ENCODE results near the gene NEK7. TPM values are rescaled to one million over a fixed set of nuclear protein-coding genes. Genes with fewer than 3 reads are reported as not detected.

The NEK7 gene
- total RNA-seq, 1 donor = 376 TPM

DNA sequence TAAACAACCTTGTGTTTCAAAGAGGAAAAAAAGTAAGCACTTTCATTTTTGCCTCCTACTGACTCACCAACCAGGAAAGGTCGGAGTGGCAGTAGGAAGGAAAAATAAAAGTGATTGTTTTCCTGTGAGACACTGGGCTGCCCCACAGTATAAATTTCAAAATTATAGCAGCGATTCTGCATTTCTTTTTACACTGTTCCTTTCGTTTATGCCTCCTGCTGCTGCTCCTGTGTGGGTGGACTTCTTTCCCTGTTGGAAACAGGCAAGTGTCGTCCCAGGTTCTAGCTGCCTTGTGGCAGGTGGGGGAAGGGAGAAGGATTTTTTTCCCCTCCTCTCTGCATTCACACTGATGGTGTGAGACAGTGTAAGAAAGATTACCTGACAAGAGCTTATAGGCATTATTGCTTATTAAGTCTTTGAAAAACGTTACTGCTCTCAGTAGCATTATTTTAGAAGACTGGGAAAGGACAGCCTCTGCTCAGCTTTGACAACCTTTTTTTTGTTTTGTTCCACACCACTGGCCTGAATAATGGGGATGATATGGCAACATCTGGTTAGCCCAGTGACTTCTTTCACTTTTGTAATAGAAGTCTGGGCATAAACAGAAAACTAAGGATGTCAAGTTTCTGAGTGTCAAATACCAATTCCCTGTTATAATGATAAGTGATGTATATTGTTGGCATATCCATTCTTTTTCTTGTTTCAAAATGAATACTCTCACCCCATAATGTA is 77.9 kb downstream of the NEK7 start:
- Histone ChIP-seq H3K27me3 (ENCODE audit: insufficient read depth, low read length) (no peaks in the 10 kb centered on the region), H3K9me3 (ENCODE audit: low read depth, low read length) (no peaks in the 10 kb centered on the region), H3K36me3 (ENCODE audit: insufficient read depth, low read length) (peaks cover 53% of the 10 kb centered on the region), H3K4me2 (ENCODE audit: insufficient read depth, low read length) (peak overlapping the region; percentile 85), H3K79me2 (ENCODE audit: insufficient read depth, low read length) (peaks cover 93% of the 10 kb centered on the region), H3K4me1 (ENCODE audit: insufficient read depth, low read length) (peaks cover 32% of the 10 kb centered on the region), H3K27ac (ENCODE audit: low read depth, low read length) (peak overlapping the region; percentile 72), H3K4me3 (ENCODE audit: insufficient read depth, low read length) (peak overlapping the region; percentile 57), H2AFZ (ENCODE audit: low read length) (no peak overlapping the region), H4K20me1 (ENCODE audit: insufficient read depth, low read length) (peaks cover 28% of the 10 kb centered on the region)
- DNase-seq (ENCODE audit: insufficient read length, low spot score, missing footprints) = peak; percentile 43
- TF ChIP-seq, protein P1, sequence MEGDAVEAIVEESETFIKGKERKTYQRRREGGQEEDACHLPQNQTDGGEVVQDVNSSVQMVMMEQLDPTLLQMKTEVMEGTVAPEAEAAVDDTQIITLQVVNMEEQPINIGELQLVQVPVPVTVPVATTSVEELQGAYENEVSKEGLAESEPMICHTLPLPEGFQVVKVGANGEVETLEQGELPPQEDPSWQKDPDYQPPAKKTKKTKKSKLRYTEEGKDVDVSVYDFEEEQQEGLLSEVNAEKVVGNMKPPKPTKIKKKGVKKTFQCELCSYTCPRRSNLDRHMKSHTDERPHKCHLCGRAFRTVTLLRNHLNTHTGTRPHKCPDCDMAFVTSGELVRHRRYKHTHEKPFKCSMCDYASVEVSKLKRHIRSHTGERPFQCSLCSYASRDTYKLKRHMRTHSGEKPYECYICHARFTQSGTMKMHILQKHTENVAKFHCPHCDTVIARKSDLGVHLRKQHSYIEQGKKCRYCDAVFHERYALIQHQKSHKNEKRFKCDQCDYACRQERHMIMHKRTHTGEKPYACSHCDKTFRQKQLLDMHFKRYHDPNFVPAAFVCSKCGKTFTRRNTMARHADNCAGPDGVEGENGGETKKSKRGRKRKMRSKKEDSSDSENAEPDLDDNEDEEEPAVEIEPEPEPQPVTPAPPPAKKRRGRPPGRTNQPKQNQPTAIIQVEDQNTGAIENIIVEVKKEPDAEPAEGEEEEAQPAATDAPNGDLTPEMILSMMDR (IDR thresholded peaks at IDR 0.05; ENCODE audit: extremely low read depth, low read depth, low read length) = no peak

GRCh38 chr1:198238121-198238520 is 81.3 kb downstream of the NEK7 start:
- no peak overlapping the region for H2AFZ ChIP-seq (ENCODE audit: low read length)
- H3K4me3 ChIP-seq (ENCODE audit: insufficient read depth, low read length) = no peak overlapping the region
- H4K20me1 ChIP-seq (ENCODE audit: insufficient read depth, low read length) = peaks cover 29% of the 10 kb centered on the region
- TF ChIP-seq, protein P1 (IDR thresholded peaks at IDR 0.05; ENCODE audit: extremely low read depth, low read depth, low read length) = no peak
- H3K4me1 ChIP-seq (ENCODE audit: insufficient read depth, low read length) = peaks cover 22% of the 10 kb centered on the region
- H3K79me2 ChIP-seq (ENCODE audit: insufficient read depth, low read length) = peaks cover 95% of the 10 kb centered on the region
- no peak overlapping the region for H3K27ac ChIP-seq (ENCODE audit: low read depth, low read length)
- H3K9me3 ChIP-seq (ENCODE audit: low read depth, low read length) = no peaks in the 10 kb centered on the region
- no peak for DNase-seq (ENCODE audit: insufficient read length, low spot score, missing footprints)
- H3K4me2 ChIP-seq (ENCODE audit: insufficient read depth, low read length) = no peak overlapping the region
- peaks cover 50% of the 10 kb centered on the region for H3K36me3 ChIP-seq (ENCODE audit: insufficient read depth, low read length)
- no peaks in the 10 kb centered on the region for H3K27me3 ChIP-seq (ENCODE audit: insufficient read depth, low read length)

DNA sequence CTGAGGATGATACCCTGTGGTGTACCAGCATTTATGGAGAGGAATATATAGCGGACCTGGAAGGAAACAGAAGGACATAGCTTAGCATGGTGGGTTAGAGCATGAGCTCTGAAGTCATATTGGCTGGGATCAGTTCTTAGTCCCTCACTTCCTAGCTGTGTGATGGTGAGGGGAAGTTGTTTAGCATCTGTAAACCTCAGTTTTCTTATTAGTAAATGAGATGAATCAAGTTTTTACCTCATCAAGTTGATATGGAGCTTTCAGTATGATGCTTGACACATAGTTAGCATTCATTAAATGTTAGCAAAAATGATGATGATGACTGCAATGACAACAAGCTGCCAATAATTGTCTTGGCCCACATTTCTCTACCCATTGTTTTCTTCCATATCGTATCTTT is 84.8 kb downstream of the NEK7 start:
- no peak for DNase-seq (ENCODE audit: insufficient read length, low spot score, missing footprints)
- Histone ChIP-seq H3K4me2 (ENCODE audit: insufficient read depth, low read length) (no peak overlapping the region), H3K27me3 (ENCODE audit: insufficient read depth, low read length) (no peaks in the 10 kb centered on the region), H4K20me1 (ENCODE audit: insufficient read depth, low read length) (peaks cover 34% of the 10 kb centered on the region), H3K9me3 (ENCODE audit: low read depth, low read length) (no peaks in the 10 kb centered on the region), H3K79me2 (ENCODE audit: insufficient read depth, low read length) (peaks cover 97% of the 10 kb centered on the region), H2AFZ (ENCODE audit: low read length) (no peak overlapping the region), H3K27ac (ENCODE audit: low read depth, low read length) (no peak overlapping the region), H3K4me3 (ENCODE audit: insufficient read depth, low read length) (no peak overlapping the region), H3K36me3 (ENCODE audit: insufficient read depth, low read length) (peaks cover 45% of the 10 kb centered on the region), H3K4me1 (ENCODE audit: insufficient read depth, low read length) (peaks cover 4% of the 10 kb centered on the region)
- TF ChIP-seq, protein P1 (IDR thresholded peaks at IDR 0.05; ENCODE audit: extremely low read depth, low read depth, low read length) = no peak

DNA sequence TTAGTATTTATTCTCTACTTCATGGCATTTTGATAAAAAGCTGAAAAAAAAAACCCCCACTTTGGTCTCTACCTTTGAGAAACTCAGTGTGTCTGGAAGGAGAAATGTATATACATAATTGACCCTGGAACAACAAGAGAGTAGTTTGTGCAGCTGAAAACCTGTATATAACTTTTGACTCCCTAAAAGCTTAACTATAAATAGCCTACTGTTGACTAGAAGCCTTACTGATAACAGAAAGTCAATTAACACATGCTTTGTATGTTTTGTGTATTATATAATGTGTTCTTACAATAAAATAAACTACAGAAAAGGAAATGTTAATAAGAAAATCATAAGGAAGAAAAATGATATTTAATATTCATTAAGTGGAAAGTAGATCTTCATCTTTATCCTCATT is 88.0 kb downstream of the NEK7 start:
- Histone ChIP-seq H3K36me3 (ENCODE audit: insufficient read depth, low read length) (peaks cover 37% of the 10 kb centered on the region), H3K27ac (ENCODE audit: low read depth, low read length) (no peak overlapping the region), H3K27me3 (ENCODE audit: insufficient read depth, low read length) (no peaks in the 10 kb centered on the region), H3K4me3 (ENCODE audit: insufficient read depth, low read length) (no peak overlapping the region), H3K4me1 (ENCODE audit: insufficient read depth, low read length) (no peaks in the 10 kb centered on the region), H2AFZ (ENCODE audit: low read length) (no peak overlapping the region), H4K20me1 (ENCODE audit: insufficient read depth, low read length) (peaks cover 39% of the 10 kb centered on the region), H3K4me2 (ENCODE audit: insufficient read depth, low read length) (no peak overlapping the region), H3K79me2 (ENCODE audit: insufficient read depth, low read length) (peaks cover 87% of the 10 kb centered on the region), H3K9me3 (ENCODE audit: low read depth, low read length) (no peaks in the 10 kb centered on the region)
- TF ChIP-seq, protein P1 (IDR thresholded peaks at IDR 0.05; ENCODE audit: extremely low read depth, low read depth, low read length) = no peak
- peak; percentile 6 for DNase-seq (ENCODE audit: insufficient read length, low spot score, missing footprints)
